Nephron (organoid): Measurements from ENCODE around the gene KSR2.
A peak's percentile ranks its signal among the peaks of the same experiment; 100 is the strongest.

Source experiments
- H3K27ac Mint-ChIP-seq, 3 experiments: 2 replicates each; pipeline ENCODE4 v1.8.0; 2020; ENCODE audit warnings: mixed read lengths in 3 of 3, mild to moderate bottlenecking in 2 of 3, moderate library complexity in 1 of 3
- H3K27me3 Mint-ChIP-seq: 2 replicates; pipeline ENCODE4 v1.8.0; 2021; ENCODE audit warnings: low read depth, mild to moderate bottlenecking, moderate library complexity, mixed read lengths
- H3K36me3 Mint-ChIP-seq: 2 replicates; pipeline ENCODE4 v1.8.0; 2020; ENCODE audit warnings: low read depth, mixed read lengths
- H3K4me1 Mint-ChIP-seq: 2 replicates; pipeline ENCODE4 v1.8.0; 2020; ENCODE audit warnings: mixed read lengths
- H3K4me3 Mint-ChIP-seq, 3 experiments: 2 replicates each; pipeline ENCODE4 v1.8.0; 2020; ENCODE audit warnings: mild to moderate bottlenecking in 3 of 3, mixed read lengths in 3 of 3, moderate library complexity in 2 of 3
- H3K9me3 Mint-ChIP-seq: 2 replicates; pipeline ENCODE4 v1.8.0; 2020; ENCODE audit warnings: mixed read lengths
- CTCF ChIP-seq, 3 experiments: fragments of 200-600 bp; sonication (generic); IDR thresholded peaks; one replicate each; pipeline ENCODE4 v1.5.0; 2021; ENCODE audit warnings: antibody characterized with exemption in 3 of 3; ENCODE audit not compliant: unreplicated experiment in 3 of 3

KSR2 gene

DNA sequence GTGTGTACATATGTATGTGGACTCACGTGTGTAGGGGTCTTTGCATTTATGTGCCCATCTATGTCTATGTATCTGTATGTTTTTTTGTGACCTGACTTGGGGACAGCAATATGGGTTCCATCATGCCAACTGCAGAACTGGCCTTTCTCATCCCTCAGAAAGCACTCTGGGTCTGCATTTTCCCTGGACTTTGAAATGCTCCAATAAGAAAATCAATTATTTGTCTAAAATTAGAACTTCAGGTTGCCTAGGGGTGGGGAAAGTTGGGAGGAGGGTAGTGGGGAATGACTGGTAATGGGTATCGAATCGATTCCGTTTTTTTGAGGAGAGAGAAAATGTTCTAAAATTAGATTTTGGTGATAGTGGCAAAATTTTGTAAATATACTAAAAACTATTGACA lies 466.6 kb downstream of the KSR2 start:
- no peaks in the 10 kb centered on the region for H3K36me3 Mint-ChIP-seq
- peaks cover 21% of the 10 kb centered on the region for H3K27me3 Mint-ChIP-seq
- H3K27ac Mint-ChIP-seq: no peak overlapping the region
- H3K4me3 Mint-ChIP-seq: no peak overlapping the region
- peaks cover 8% of the 10 kb centered on the region for H3K9me3 Mint-ChIP-seq
- no peak for TF ChIP-seq CTCF (IDR thresholded peaks at IDR 0.05; ENCODE audit: unreplicated experiment in 3 of 3)
- peaks cover 43% of the 10 kb centered on the region for H3K4me1 Mint-ChIP-seq

- Mint-ChIP-seq H3K4me1 (peaks cover 49% of the 10 kb centered on the region), H3K27ac (peak overlapping the region; percentile 26 to 76 (median 49)), H3K36me3 (no peaks in the 10 kb centered on the region), H3K9me3 (peaks cover 8% of the 10 kb centered on the region), H3K27me3 (peaks cover 27% of the 10 kb centered on the region), H3K4me3 (peak overlapping the region in 1 of 3 experiments; percentile 15)
- no peak for TF ChIP-seq CTCF (IDR thresholded peaks at IDR 0.05; ENCODE audit: unreplicated experiment in 3 of 3)
Observed at GRCh38 chr12:117501076-117501869, 467.5 kb downstream of the KSR2 start.

DNA sequence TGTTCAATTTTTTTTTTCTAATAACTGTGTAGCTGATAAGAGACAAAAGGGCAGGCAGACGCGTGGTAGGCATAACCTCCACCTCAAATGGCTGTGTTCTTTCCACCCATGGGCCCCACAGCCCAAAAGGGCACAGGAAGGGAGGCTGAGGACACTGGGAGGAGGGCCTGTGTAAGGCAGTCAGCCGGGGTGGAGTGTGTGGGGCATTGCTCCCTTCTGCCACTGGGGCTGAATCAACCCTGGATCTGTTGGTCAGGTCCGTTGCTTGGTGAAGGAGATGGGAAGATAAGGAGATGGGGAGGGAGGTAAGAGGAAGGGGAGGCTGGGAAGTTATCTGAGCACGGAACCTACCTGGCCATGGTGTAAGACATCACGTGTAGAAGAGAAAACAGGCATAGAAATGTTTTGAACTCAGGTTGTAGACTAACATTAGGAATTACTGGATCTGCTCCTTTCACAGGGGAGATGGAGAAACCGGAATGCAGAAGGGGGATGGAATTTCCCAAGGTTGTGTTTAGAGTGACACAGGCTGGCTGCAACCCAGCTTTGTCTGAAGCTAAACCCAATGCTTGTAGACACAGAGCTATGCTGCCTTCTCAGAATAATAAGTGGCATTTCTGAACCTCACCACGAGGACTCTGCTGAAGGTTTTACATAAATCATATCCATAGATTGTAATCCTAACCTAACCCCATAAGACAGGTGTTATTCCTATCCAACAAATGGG lies 468.9 kb downstream of the KSR2 start:
- Mint-ChIP-seq H3K4me3 (peak overlapping the region in 1 of 3 experiments; percentile 1), H3K9me3 (peaks cover 6% of the 10 kb centered on the region), H3K27ac (peak overlapping the region in 2 of 3 experiments; percentile 9 to 47), H3K4me1 (peaks cover 60% of the 10 kb centered on the region), H3K36me3 (no peaks in the 10 kb centered on the region), H3K27me3 (peaks cover 26% of the 10 kb centered on the region)
- TF ChIP-seq CTCF (IDR thresholded peaks at IDR 0.05; ENCODE audit: unreplicated experiment in 3 of 3): no peak

DNA sequence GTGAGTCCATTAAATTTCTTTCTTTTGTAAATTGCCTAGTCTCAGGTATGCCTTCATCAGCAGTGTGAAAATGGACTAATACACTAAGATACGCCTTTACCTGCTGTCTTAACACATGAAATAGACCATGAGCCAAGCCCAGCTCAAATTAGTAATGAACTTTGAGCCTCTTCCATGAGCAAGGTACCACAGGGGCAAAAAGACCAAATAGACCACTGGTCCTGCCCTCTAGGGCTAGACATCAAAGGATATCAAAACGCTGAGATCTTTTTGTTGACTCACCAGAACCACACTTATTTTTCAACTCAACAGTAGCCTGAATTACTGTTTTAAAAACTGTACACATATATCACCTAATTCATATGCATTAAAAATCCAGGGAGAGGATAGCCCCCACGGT lies 469.9 kb downstream of the KSR2 start:
- TF ChIP-seq CTCF (IDR thresholded peaks at IDR 0.05; ENCODE audit: unreplicated experiment in 3 of 3): no peak
- H3K9me3 Mint-ChIP-seq: peaks cover 6% of the 10 kb centered on the region

GRCh38 chr12:117498256-117498655 lies 470.5 kb downstream of the KSR2 start:
- Mint-ChIP-seq H3K4me3 (no peak overlapping the region), H3K9me3 (peaks cover 7% of the 10 kb centered on the region), H3K27ac (no peak overlapping the region), H3K27me3 (peaks cover 26% of the 10 kb centered on the region), H3K4me1 (peaks cover 65% of the 10 kb centered on the region), H3K36me3 (no peaks in the 10 kb centered on the region)
- TF ChIP-seq CTCF (IDR thresholded peaks at IDR 0.05; ENCODE audit: unreplicated experiment in 3 of 3): no peak

More for the DNA sequence above, 469.9 kb downstream of the KSR2 start:
- peaks cover 65% of the 10 kb centered on the region for H3K4me1 Mint-ChIP-seq
- H3K27ac Mint-ChIP-seq: peak overlapping the region in 1 of 3 experiments; percentile 47
- H3K36me3 Mint-ChIP-seq: no peaks in the 10 kb centered on the region
- no peak overlapping the region for H3K4me3 Mint-ChIP-seq
- H3K27me3 Mint-ChIP-seq: peaks cover 26% of the 10 kb centered on the region
